Suprapubic skin (tissue), 4 donors: ENCODE measurements around the gene CNOT2. TPM values are rescaled to one million over a fixed set of nuclear protein-coding genes. Genes with fewer than 3 reads are reported as not detected.

ENCODE experiments used
- DNase-seq, 2 donors: peaks; one replicate each; pipeline ENCODE4 v3.0.0-alpha.2; 2019; ENCODE audit warnings: low spot score in 2 of 2
- H3K27ac ChIP-seq: fragments of 200-600 bp; sonication (generic); one replicate; pipeline ENCODE4 v1.5.1; 2019
- H3K27me3 ChIP-seq: fragments of 200-600 bp; sonication (generic); one replicate; pipeline ENCODE4 v1.5.1; 2019
- H3K36me3 ChIP-seq: fragments of 200-600 bp; sonication (generic); one replicate; pipeline ENCODE4 v1.5.1; 2019
- H3K4me1 ChIP-seq: fragments of 200-600 bp; sonication (generic); one replicate; pipeline ENCODE4 v1.5.1; 2019
- H3K4me3 ChIP-seq: fragments of 200-600 bp; sonication (generic); one replicate; pipeline ENCODE4 v1.5.1; 2019; ENCODE audit warnings: mild to moderate bottlenecking
- H3K9me3 ChIP-seq: fragments of 200-600 bp; sonication (generic); one replicate; pipeline ENCODE4 v1.5.1; 2019
- CTCF ChIP-seq, 2 donors: fragments of 200-600 bp in 1 of 2; fragments of 450-650 bp in 1 of 2; sonication (generic) in 1 of 2; IDR thresholded peaks; one replicate each; pipeline ENCODE4 v1.5.1; 2016 to 2019; ENCODE audit warnings: antibody characterized with exemption in 2 of 2, mild to moderate bottlenecking in 1 of 2, moderate library complexity in 1 of 2
- EP300 ChIP-seq: sonication (generic); formaldehyde crosslinking; IDR thresholded peaks from one replicate; pipeline ENCODE4 v1.6.1; 2017; ENCODE audit warnings: antibody characterized with exemption
- POLR2A ChIP-seq, 2 donors: fragments of 450-650 bp; IDR thresholded peaks; one replicate each; pipeline ENCODE4 v1.6.1; 2017; ENCODE audit warnings: antibody characterized with exemption in 2 of 2, mild to moderate bottlenecking in 2 of 2, moderate library complexity in 2 of 2
- POLR2AphosphoS5 ChIP-seq, 3 donors: sonication (generic); formaldehyde crosslinking; IDR thresholded peaks; one replicate each; pipeline ENCODE4 v1.6.1; 2017; ENCODE audit warnings: antibody characterized with exemption in 3 of 3
- WGBS: methylation state at CpG from one replicate; pipeline ENCODE4 v1.1.5; 2018; 5-methylcytosine and 5-hydroxymethylcytosine counted together
- total RNA-seq, 4 donors: library from RNA; depleted of rRNA; stranded (reverse); fragments of >200 nt; gene quantifications; one replicate each; pipeline ENCODE4 v1.1.0, GENCODE V29; 2016

CNOT2 gene
- total RNA-seq, 4 donors from 2014 or later = 135 to 259 (median 152) TPM

DNA sequence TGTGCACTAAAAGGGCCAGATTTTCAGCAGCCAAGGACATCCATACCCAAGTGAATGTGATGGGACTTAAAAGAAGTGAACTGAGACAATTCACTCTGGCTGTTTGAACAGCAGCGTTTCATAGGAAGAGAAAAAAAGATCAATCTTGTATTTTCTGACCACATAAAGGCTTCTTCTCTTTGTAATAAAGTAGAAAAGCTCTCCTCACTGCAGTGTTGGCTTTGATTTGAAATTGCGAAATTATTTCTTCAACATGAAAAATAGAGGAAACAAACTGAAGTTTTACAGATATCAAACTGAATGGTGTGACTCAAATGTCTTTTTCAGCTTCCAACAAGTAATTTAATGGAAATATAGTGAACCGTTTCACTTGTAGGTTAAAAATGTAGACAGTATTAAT is 111.6 kb downstream of the CNOT2 start:
- WGBS = 69% methylated on average over 3 of the region's 3 CpGs
- no peak for DNase-seq
- Histone ChIP-seq H3K36me3 (peaks cover 13% of the 10 kb centered on the region), H3K9me3 (no peaks in the 10 kb centered on the region), H3K4me1 (no peaks in the 10 kb centered on the region), H3K27ac (no peak overlapping the region), H3K27me3 (no peaks in the 10 kb centered on the region), H3K4me3 (no peak overlapping the region)
- TF ChIP-seq EP300 = no peak
- TF ChIP-seq POLR2AphosphoS5 (IDR thresholded peaks at IDR 0.05) = no peak
- no peak for TF ChIP-seq POLR2A (IDR thresholded peaks at IDR 0.05)
- no peak for TF ChIP-seq CTCF (IDR thresholded peaks at IDR 0.05)

- no peak for DNase-seq
- WGBS = 96% methylated on average over 4 of the region's 4 CpGs
- Histone ChIP-seq H3K4me3 (no peak overlapping the region), H3K36me3 (peaks cover 13% of the 10 kb centered on the region), H3K27me3 (no peaks in the 10 kb centered on the region), H3K9me3 (no peaks in the 10 kb centered on the region), H3K4me1 (no peaks in the 10 kb centered on the region), H3K27ac (no peak overlapping the region)
- TF ChIP-seq POLR2A (IDR thresholded peaks at IDR 0.05) = no peak
- TF ChIP-seq EP300 = no peak
- no peak for TF ChIP-seq CTCF (IDR thresholded peaks at IDR 0.05)
- TF ChIP-seq POLR2AphosphoS5 (IDR thresholded peaks at IDR 0.05) = no peak
Observed at GRCh38 chr12:70355972-70356371, 112.7 kb downstream of the CNOT2 start.

GRCh38 chr12:70359458-70360197 is 116.4 kb downstream of the CNOT2 start:
- Histone ChIP-seq H3K27me3 (no peaks in the 10 kb centered on the region), H3K27ac (no peak overlapping the region), H3K4me3 (no peak overlapping the region), H3K9me3 (no peaks in the 10 kb centered on the region), H3K4me1 (no peaks in the 10 kb centered on the region), H3K36me3 (peaks cover 3% of the 10 kb centered on the region)
- WGBS = 96% methylated on average over 1 of the region's 1 CpG
- DNase-seq = no peak
- TF ChIP-seq EP300 (no peak), POLR2A (IDR thresholded peaks at IDR 0.05) (no peak), POLR2AphosphoS5 (IDR thresholded peaks at IDR 0.05) (no peak), CTCF (IDR thresholded peaks at IDR 0.05) (no peak)

- TF ChIP-seq POLR2A (IDR thresholded peaks at IDR 0.05) (no peak), POLR2AphosphoS5 (IDR thresholded peaks at IDR 0.05) (no peak), CTCF (IDR thresholded peaks at IDR 0.05) (no peak), EP300 (no peak)
- no peak for DNase-seq
- Histone ChIP-seq H3K9me3 (no peaks in the 10 kb centered on the region), H3K27ac (no peak overlapping the region), H3K4me1 (peaks cover 6% of the 10 kb centered on the region), H3K4me3 (no peak overlapping the region), H3K27me3 (peaks cover 3% of the 10 kb centered on the region), H3K36me3 (no peaks in the 10 kb centered on the region)
Observed at GRCh38 chr12:70360218-70360617, 117.0 kb downstream of the CNOT2 start.

DNA sequence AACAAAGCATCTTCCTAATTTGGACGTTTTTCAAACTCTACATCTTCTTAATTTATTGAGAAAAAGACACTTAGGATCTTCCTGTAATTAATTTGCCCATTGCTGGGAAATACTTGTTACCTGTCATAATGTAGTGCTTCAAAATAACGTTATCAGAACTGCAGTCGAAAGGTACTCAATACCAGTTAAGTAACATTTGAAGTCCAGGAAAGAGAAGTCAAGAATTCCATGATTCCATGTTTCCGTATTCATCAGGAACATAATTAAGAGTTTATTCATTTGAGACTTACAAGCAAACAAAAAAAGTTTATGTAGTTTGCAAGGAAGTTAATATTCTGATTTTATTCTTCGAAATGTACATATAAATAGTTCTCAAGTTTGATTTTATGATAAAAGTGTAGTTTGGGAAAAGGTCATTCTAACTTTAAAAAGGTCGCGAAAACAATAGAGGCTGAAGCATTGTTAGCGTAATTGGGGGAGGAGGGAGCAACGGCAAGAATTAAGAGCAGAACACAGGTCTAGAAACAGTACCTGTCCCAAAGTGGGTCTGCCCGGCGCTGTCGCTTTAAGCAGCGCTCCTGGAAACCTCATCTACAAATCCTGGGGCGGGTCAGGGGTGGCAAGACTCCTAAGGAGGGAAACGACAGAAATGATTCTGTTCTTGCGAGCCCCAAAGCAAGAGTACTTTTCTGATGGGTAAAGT is 121.6 kb downstream of the CNOT2 start:
- H3K36me3 ChIP-seq = no peaks in the 10 kb centered on the region
- peaks cover 3% of the 10 kb centered on the region for H3K27me3 ChIP-seq
- peaks cover 25% of the 10 kb centered on the region for H3K4me1 ChIP-seq
- no peak for DNase-seq
- 19% methylated on average over 16 of the region's 16 CpGs for WGBS
- no peak overlapping the region for H3K27ac ChIP-seq
- peak overlapping the region; percentile 92 for H3K4me3 ChIP-seq
- no peak for TF ChIP-seq POLR2A (IDR thresholded peaks at IDR 0.05)
- TF ChIP-seq CTCF (IDR thresholded peaks at IDR 0.05) = no peak
- TF ChIP-seq POLR2AphosphoS5 (IDR thresholded peaks at IDR 0.05) = no peak
- TF ChIP-seq EP300 = no peak
- no peaks in the 10 kb centered on the region for H3K9me3 ChIP-seq
